D721Med (cell line): Measurements from ENCODE around the gene VWA8.
"Not testable (repeated sequence)": the region's sequence is repeated elsewhere in the genome, so short reads cannot be mapped to it uniquely, and the experiment has no call there.

ENCODE experiments used
- DNase-seq: peaks from one replicate; pipeline ENCODE4 v3.0.0; 2011; ENCODE audit warnings: low spot score; ENCODE audit not compliant: insufficient read length
- FAIRE-seq: peaks from 2 replicates; lab custom pipeline; 2011; peaks lifted over from hg19 to GRCh38; lab: Jason Lieb, UNC
- CTCF ChIP-seq: IDR thresholded peaks from 2 replicates; pipeline ENCODE4 v1.5.1; 2012; ENCODE audit warnings: mild to moderate bottlenecking, control low read depth; ENCODE audit not compliant: insufficient read depth; ENCODE audit errors: missing control alignments

The VWA8 gene

GRCh38 chr13:41917641-41918040 is 43.3 kb downstream of the VWA8 start:
- no peak for TF ChIP-seq CTCF
- DNase-seq (no peak), FAIRE-seq (no peak)

- no peak for FAIRE-seq
- TF ChIP-seq CTCF = no peak
- no peak for DNase-seq
These were observed 44.5 kb downstream of the VWA8 start for GRCh38 chr13:41916173-41916954.

GRCh38 chr13:41915081-41915480 is 45.8 kb downstream of the VWA8 start:
- TF ChIP-seq CTCF = no peak
- no peak for DNase-seq
- no peak for FAIRE-seq

- FAIRE-seq (no peak), DNase-seq (no peak)
- no peak for TF ChIP-seq CTCF
These were observed 46.4 kb downstream of the VWA8 start for GRCh38 chr13:41914552-41914951.

- TF ChIP-seq CTCF = no peak
- no peak for DNase-seq
- FAIRE-seq = no peak
These were observed 51.4 kb downstream of the VWA8 start for GRCh38 chr13:41909506-41909905.

- DNase-seq = no peak
- FAIRE-seq = peak; percentile 91
- peak; percentile 21 for TF ChIP-seq CTCF
These were observed 55.2 kb downstream of the VWA8 start for GRCh38 chr13:41905600-41906254.

- TF ChIP-seq CTCF = no peak
- no peak for DNase-seq
- FAIRE-seq = no peak
These were observed 60.0 kb downstream of the VWA8 start for GRCh38 chr13:41900918-41901317.

GRCh38 chr13:41898411-41898810 is 62.5 kb downstream of the VWA8 start:
- DNase-seq, FAIRE-seq: not testable (repeated sequence)
